Astrocyte (in vitro differentiated cells and primary cell): ENCODE data around the gene B4GALNT1. TPM values are rescaled to one million over a fixed set of nuclear protein-coding genes. Genes with fewer than 3 reads are reported as not detected.
A peak's percentile ranks its signal among the peaks of the same experiment; 100 is the strongest.

ENCODE experiments used
- DNase-seq: peaks from one replicate; pipeline ENCODE4 v3.0.0-alpha.2; 2010; ENCODE audit warnings: low read depth
- FAIRE-seq: peaks from 2 replicates; lab custom pipeline; 2011; peaks lifted over from hg19 to GRCh38; lab: Jason Lieb, UNC
- H2AFZ ChIP-seq: 2 replicates; pipeline ENCODE4 v1.6.0; 2012; ENCODE audit warnings: low read depth, low read length, inconsistent platforms
- H3K27ac ChIP-seq: 2 replicates; pipeline ENCODE4 v1.5.1; 2011; ENCODE audit warnings: low read depth, low read length, inconsistent platforms
- H3K27me3 ChIP-seq: 2 replicates; pipeline ENCODE4 v1.6.0; 2011; ENCODE audit warnings: low read length, inconsistent platforms; ENCODE audit not compliant: insufficient read depth
- H3K36me3 ChIP-seq: 2 replicates; pipeline ENCODE4 v1.5.1; 2011; ENCODE audit warnings: low read length, inconsistent platforms; ENCODE audit not compliant: insufficient read depth
- H3K4me1 ChIP-seq: 2 replicates; pipeline ENCODE4 v1.5.1; 2011; ENCODE audit warnings: low read length, inconsistent platforms; ENCODE audit not compliant: insufficient read depth
- H3K4me2 ChIP-seq: 2 replicates; pipeline ENCODE4 v1.6.0; 2012; ENCODE audit warnings: low read length, inconsistent platforms
- H3K4me3 ChIP-seq: 2 replicates; pipeline ENCODE4 v1.5.1; 2011; ENCODE audit warnings: low read depth, mild to moderate bottlenecking, low read length, inconsistent platforms; ENCODE audit not compliant: insufficient read depth
- H3K79me2 ChIP-seq: 2 replicates; pipeline ENCODE4 v1.6.0; 2012; ENCODE audit warnings: mild to moderate bottlenecking, low read length, inconsistent platforms; ENCODE audit not compliant: insufficient read depth
- H3K9ac ChIP-seq: 2 replicates; pipeline ENCODE4 v1.6.0; 2012; ENCODE audit warnings: mild to moderate bottlenecking, low read length, inconsistent platforms
- H3K9me3 ChIP-seq: 2 replicates; pipeline ENCODE4 v1.5.1; 2012; ENCODE audit warnings: low read depth, mild to moderate bottlenecking, low read length, inconsistent platforms; ENCODE audit not compliant: insufficient read depth
- H4K20me1 ChIP-seq: 2 replicates; pipeline ENCODE4 v1.6.0; 2012; ENCODE audit warnings: low read length, inconsistent platforms; ENCODE audit not compliant: insufficient read depth
- H3K27ac Mint-ChIP-seq: one replicate; pipeline ENCODE4 v1.8.0; 2021; ENCODE audit warnings: mild to moderate bottlenecking, mixed read lengths; ENCODE audit not compliant: unreplicated experiment
- H3K27me3 Mint-ChIP-seq: one replicate; pipeline ENCODE4 v1.8.0; 2021; ENCODE audit warnings: low read depth, mixed read lengths; ENCODE audit not compliant: unreplicated experiment
- H3K36me3 Mint-ChIP-seq: one replicate; pipeline ENCODE4 v1.8.0; 2021; ENCODE audit warnings: low read depth, mixed read lengths; ENCODE audit not compliant: unreplicated experiment
- H3K4me1 Mint-ChIP-seq: one replicate; pipeline ENCODE4 v1.8.0; 2021; ENCODE audit warnings: low read depth, mixed read lengths; ENCODE audit not compliant: unreplicated experiment
- H3K4me3 Mint-ChIP-seq: one replicate; pipeline ENCODE4 v1.8.0; 2021; ENCODE audit warnings: mild to moderate bottlenecking, moderate library complexity, mixed read lengths; ENCODE audit not compliant: unreplicated experiment
- H3K9me3 Mint-ChIP-seq: one replicate; pipeline ENCODE4 v1.8.0; 2021; ENCODE audit warnings: mild to moderate bottlenecking, mixed read lengths; ENCODE audit not compliant: unreplicated experiment
- EZH2 ChIP-seq: IDR thresholded peaks from 2 replicates; pipeline ENCODE4 v1.6.1; 2012; ENCODE audit warnings: mild to moderate bottlenecking, low read length, inconsistent platforms; ENCODE audit not compliant: insufficient read depth
- total RNA-seq: library from RNA; stranded (reverse); gene quantifications from 2 replicates; pipeline ENCODE4 v1.2.1, GENCODE V29; 2021
- TF ChIP-seq, protein P1 (sequence below): IDR thresholded peaks from 2 replicates; pipeline ENCODE4 v1.5.1; 2011; ENCODE audit warnings: low read depth, mild to moderate bottlenecking, inconsistent platforms, low read length, moderate library complexity; ENCODE audit not compliant: insufficient read depth

The B4GALNT1 gene
- total RNA-seq, 1 donor from 2014 or later = 2.5 TPM

GRCh38 chr12:57605811-57606311, 27.1 kb downstream of the B4GALNT1 start:
- no peak overlapping the region for H3K27ac ChIP-seq
- H3K9me3 ChIP-seq = no peaks in the 10 kb centered on the region
- TF ChIP-seq EZH2 = no peak
- TF ChIP-seq, protein P1, sequence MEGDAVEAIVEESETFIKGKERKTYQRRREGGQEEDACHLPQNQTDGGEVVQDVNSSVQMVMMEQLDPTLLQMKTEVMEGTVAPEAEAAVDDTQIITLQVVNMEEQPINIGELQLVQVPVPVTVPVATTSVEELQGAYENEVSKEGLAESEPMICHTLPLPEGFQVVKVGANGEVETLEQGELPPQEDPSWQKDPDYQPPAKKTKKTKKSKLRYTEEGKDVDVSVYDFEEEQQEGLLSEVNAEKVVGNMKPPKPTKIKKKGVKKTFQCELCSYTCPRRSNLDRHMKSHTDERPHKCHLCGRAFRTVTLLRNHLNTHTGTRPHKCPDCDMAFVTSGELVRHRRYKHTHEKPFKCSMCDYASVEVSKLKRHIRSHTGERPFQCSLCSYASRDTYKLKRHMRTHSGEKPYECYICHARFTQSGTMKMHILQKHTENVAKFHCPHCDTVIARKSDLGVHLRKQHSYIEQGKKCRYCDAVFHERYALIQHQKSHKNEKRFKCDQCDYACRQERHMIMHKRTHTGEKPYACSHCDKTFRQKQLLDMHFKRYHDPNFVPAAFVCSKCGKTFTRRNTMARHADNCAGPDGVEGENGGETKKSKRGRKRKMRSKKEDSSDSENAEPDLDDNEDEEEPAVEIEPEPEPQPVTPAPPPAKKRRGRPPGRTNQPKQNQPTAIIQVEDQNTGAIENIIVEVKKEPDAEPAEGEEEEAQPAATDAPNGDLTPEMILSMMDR = no peak
- H3K36me3 Mint-ChIP-seq = peaks cover 28% of the 10 kb centered on the region
- peaks cover 21% of the 10 kb centered on the region for H3K4me1 Mint-ChIP-seq
- peaks cover 12% of the 10 kb centered on the region for H3K27me3 Mint-ChIP-seq
- FAIRE-seq = no peak
- peak overlapping the region; percentile 75 for H3K4me3 ChIP-seq
- no peak overlapping the region for H2AFZ ChIP-seq
- H4K20me1 ChIP-seq = no peaks in the 10 kb centered on the region
- peak overlapping the region; percentile 41 for H3K27ac Mint-ChIP-seq
- peak overlapping the region; percentile 90 for H3K4me3 Mint-ChIP-seq
- H3K4me1 ChIP-seq = peaks cover 19% of the 10 kb centered on the region
- peaks cover 2% of the 10 kb centered on the region for H3K9me3 Mint-ChIP-seq
- H3K36me3 ChIP-seq = no peaks in the 10 kb centered on the region
- no peaks in the 10 kb centered on the region for H3K79me2 ChIP-seq
- H3K27me3 ChIP-seq = no peaks in the 10 kb centered on the region
- H3K4me2 ChIP-seq = peak overlapping the region; percentile 95
- no peak for DNase-seq
- H3K9ac ChIP-seq = peak overlapping the region; percentile 88

DNA sequence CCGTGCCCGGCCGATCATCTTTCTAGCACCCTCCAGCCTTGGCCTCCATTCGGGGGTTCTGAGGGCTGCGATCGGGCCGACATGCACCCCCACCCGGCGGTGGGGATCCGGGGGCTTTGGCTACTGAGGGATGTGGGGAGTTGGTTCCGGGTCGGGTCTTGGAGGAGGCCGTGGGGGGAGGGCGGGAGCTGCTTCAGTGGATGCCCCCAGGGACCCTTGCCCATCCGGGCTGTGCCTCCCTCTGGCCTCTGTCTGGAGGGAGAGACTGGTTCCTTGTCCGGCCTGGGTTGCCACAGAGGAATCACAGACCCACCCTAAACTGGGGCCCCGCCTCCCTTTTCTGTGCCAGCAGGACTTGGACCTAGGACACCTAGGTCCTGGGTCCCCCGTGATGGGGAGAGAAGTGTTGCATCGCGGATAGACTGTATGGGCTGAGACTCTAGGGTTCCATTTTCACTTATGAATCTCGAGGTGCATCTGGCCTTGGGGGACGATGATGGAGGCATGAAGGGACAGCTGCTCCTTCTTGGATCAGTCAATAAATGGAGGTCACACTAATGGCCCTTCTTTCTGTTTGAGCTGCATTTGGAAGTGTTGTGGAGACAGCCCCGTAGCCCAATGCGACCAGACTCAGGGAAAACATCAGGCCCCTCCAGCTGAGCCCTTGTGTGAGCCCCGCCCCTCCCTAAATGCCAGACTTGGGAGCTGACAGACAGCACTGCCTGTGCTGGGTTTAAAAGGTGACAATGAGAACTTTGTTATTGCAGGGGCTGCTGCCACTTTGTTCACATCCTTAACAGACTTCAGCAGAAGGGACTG, 27.8 kb downstream of the B4GALNT1 start:
- Histone ChIP-seq H2AFZ (peak overlapping the region; percentile 82), H3K9me3 (no peaks in the 10 kb centered on the region), H3K4me3 (peak overlapping the region; percentile 75), H3K27me3 (no peaks in the 10 kb centered on the region), H3K36me3 (no peaks in the 10 kb centered on the region), H3K4me2 (peak overlapping the region; percentile 95), H3K4me1 (peaks cover 13% of the 10 kb centered on the region), H3K9ac (peak overlapping the region; percentile 88), H3K27ac (peak overlapping the region; percentile 34), H4K20me1 (no peaks in the 10 kb centered on the region), H3K79me2 (no peaks in the 10 kb centered on the region)
- H3K36me3 Mint-ChIP-seq = peaks cover 31% of the 10 kb centered on the region
- TF ChIP-seq EZH2 = no peak
- peaks cover 10% of the 10 kb centered on the region for H3K27me3 Mint-ChIP-seq
- no peak for FAIRE-seq
- peaks cover 19% of the 10 kb centered on the region for H3K4me1 Mint-ChIP-seq
- H3K4me3 Mint-ChIP-seq = peak overlapping the region; percentile 90
- no peak for DNase-seq
- peak overlapping the region; percentile 75 for H3K27ac Mint-ChIP-seq
- H3K9me3 Mint-ChIP-seq = peaks cover 2% of the 10 kb centered on the region

GRCh38 chr12:57604454-57604991, 28.5 kb downstream of the B4GALNT1 start, which contains the start of gene DTX3:
Gene DTX3 (plus strand): TSS chr12:57604824. CDS start chr12:57606518, 1,694 bp downstream.
- Mint-ChIP-seq H3K9me3 (peaks cover 2% of the 10 kb centered on the region), H3K27me3 (peaks cover 10% of the 10 kb centered on the region), H3K36me3 (peaks cover 38% of the 10 kb centered on the region), H3K4me1 (peaks cover 19% of the 10 kb centered on the region), H3K4me3 (peak within 1 kb of the TSS; percentile 90), H3K27ac (peak within 1 kb of the TSS; percentile 91)
- H3K4me3 ChIP-seq = peak within 1 kb of the TSS; percentile 75
- peaks cover 12% of the 10 kb centered on the region for H3K4me1 ChIP-seq
- no peaks in the 10 kb centered on the region for H3K9me3 ChIP-seq
- peaks cover 2% of the 10 kb centered on the region for H3K36me3 ChIP-seq
- peak within 1 kb of the TSS; percentile 88 for H3K9ac ChIP-seq
- H4K20me1 ChIP-seq = no peaks in the 10 kb centered on the region
- TF ChIP-seq EZH2 = no peak
- TF ChIP-seq, protein P1 = no peak
- peak within 1 kb of the TSS; percentile 41 for H3K27ac ChIP-seq
- H3K4me2 ChIP-seq = peak within 1 kb of the TSS; percentile 95
- H3K27me3 ChIP-seq = no peaks in the 10 kb centered on the region
- H3K79me2 ChIP-seq = no peaks in the 10 kb centered on the region
- H2AFZ ChIP-seq = peak within 1 kb of the TSS; percentile 99
- DNase-seq = no peak
- no peak for FAIRE-seq
